ENCODE results near the gene RAD51C.
"Not testable (repeated sequence)": the region's sequence is repeated elsewhere in the genome, so short reads cannot be mapped to it uniquely, and the experiment has no call there.

The RAD51C gene

GRCh38 chr17:58684462-58684861, 7.9 kb upstream of the RAD51C start:
- not testable (repeated sequence) for DNase-seq

- DNase-seq, result no peak
Observed at GRCh38 chr17:58686980-58687379, 5.4 kb upstream of the RAD51C start.

GRCh38 chr17:58688521-58688920, 3.9 kb upstream of the RAD51C start:
- no peak for DNase-seq

GRCh38 chr17:58690033-58690432, 2.4 kb upstream of the RAD51C start:
- DNase-seq, result not testable (repeated sequence)

GRCh38 chr17:58691701-58692238, 632 bp upstream of the RAD51C start, which contains the start of gene TEX14:
TEX14 (minus strand) TSS chr17:58692045; CDS start chr17:58652001, 40,044 bp downstream.
- DNase-seq, result no peak

- no peak for DNase-seq
Observed at GRCh38 chr17:58693208-58693607, 806 bp downstream of the RAD51C start.

- no peak for DNase-seq
Observed at GRCh38 chr17:58693751-58694150, 1.3 kb downstream of the RAD51C start.

- DNase-seq, result no peak
Observed at GRCh38 chr17:58694302-58694701, 1.9 kb downstream of the RAD51C start.

- DNase-seq, result no peak
Observed at GRCh38 chr17:58694826-58695225, 2.4 kb downstream of the RAD51C start.

- no peak for DNase-seq
Observed at GRCh38 chr17:58699771-58700170, 7.4 kb downstream of the RAD51C start.

- no peak for DNase-seq
Observed at GRCh38 chr17:58702045-58702476, 9.7 kb downstream of the RAD51C start.

GRCh38 chr17:58702708-58703107, 10.3 kb downstream of the RAD51C start:
- no peak for DNase-seq

- DNase-seq, result no peak
Observed at GRCh38 chr17:58703137-58703915, 10.9 kb downstream of the RAD51C start.

GRCh38 chr17:58703916-58704286, 11.5 kb downstream of the RAD51C start:
- no peak for DNase-seq

- no peak for DNase-seq
Observed at GRCh38 chr17:58706351-58707140, 14.1 kb downstream of the RAD51C start.

- peak; percentile 47 for DNase-seq
Observed at GRCh38 chr17:58710948-58711552, 18.6 kb downstream of the RAD51C start.

- no peak for DNase-seq
Observed at GRCh38 chr17:58722274-58722673, 29.9 kb downstream of the RAD51C start.

GRCh38 chr17:58722696-58723095, 30.3 kb downstream of the RAD51C start:
- DNase-seq, result no peak

GRCh38 chr17:58728798-58729197, 36.4 kb downstream of the RAD51C start:
- DNase-seq, result no peak

- DNase-seq, result no peak
Observed at GRCh38 chr17:58730937-58731336, 38.5 kb downstream of the RAD51C start.

- no peak for DNase-seq
Observed at GRCh38 chr17:58734040-58734439, 41.6 kb downstream of the RAD51C start.

GRCh38 chr17:58734811-58735210, 42.4 kb downstream of the RAD51C start:
- no peak for DNase-seq

GRCh38 chr17:58741121-58741625, 48.8 kb downstream of the RAD51C start:
- no peak for DNase-seq
